HepG2 (cell line): ENCODE measurements around the gene DUSP15. TPM values are rescaled to one million over a fixed set of nuclear protein-coding genes. Genes with fewer than 3 reads are reported as not detected.

Source experiments
- ATAC-seq: fragments of 200-7000 bp; cut with Tn5 transposase; 3 replicates; pipeline ENCODE4 v1.9.1; 2020; ENCODE audit warnings: mild to moderate bottlenecking, moderate library complexity
- BruUV-seq: library from RNA; stranded (reverse); fragments of 400-500 nt; replicated peaks from 2 replicates; lab custom pipeline; 2021; lab: Mats Ljungman, UMichigan
- CTCF ChIA-PET: fragments of 300-600 bp; formaldehyde crosslinking; extraction: SDS; loops from one replicate; lab custom pipeline; 2021; ENCODE audit warnings: low total read pairs, inconsistent platforms, low intra/inter-chr PET ratio; lab: Yijun Ruan, JAX
- POLR2A ChIA-PET: fragments of 350-600 bp; sonication (Branson Sonifier 250); formaldehyde crosslinking; loops from one replicate; lab custom pipeline; 2020; ENCODE audit warnings: antibody characterized with exemption, inconsistent platforms; lab: Yijun Ruan, JAX
- DNase-seq: peaks from one replicate; pipeline ENCODE4 v3.0.0-alpha.2; 2015; ENCODE audit warnings: low spot score
- FAIRE-seq: peaks from 3 replicates; lab custom pipeline; 2011; peaks lifted over from hg19 to GRCh38; lab: Jason Lieb, UNC
- H2AFZ ChIP-seq: one replicate; pipeline ENCODE4 v1.6.1; 2011; ENCODE audit warnings: low read length, inconsistent platforms
- H3K27ac ChIP-seq: fragments of 300-600 bp; 3 replicates; pipeline ENCODE4 v1.8.0; 2011; ENCODE audit warnings: mixed run types, mild to moderate bottlenecking, mixed read lengths, low read length, inconsistent platforms; ENCODE audit not compliant: insufficient read depth; ENCODE audit errors: extremely low read length
- H3K27me3 ChIP-seq, 2 experiments: fragments of 200-600 bp in 1 of 2; 2 replicates in 1 of 2; 3 replicates in 1 of 2; pipeline versions ENCODE4 v1.6.0 to v1.8.0; 2011; ENCODE audit warnings: low read length in 2 of 2, mild to moderate bottlenecking in 2 of 2, moderate library complexity in 2 of 2, inconsistent platforms in 1 of 2; ENCODE audit not compliant: insufficient read depth in 2 of 2, control insufficient read depth in 1 of 2
- H3K36me3 ChIP-seq, 2 experiments: fragments of 200-600 bp in 1 of 2; replicated peaks in 1 of 2; 2 replicates in 1 of 2; 3 replicates in 1 of 2; pipeline versions ENCODE4 v1.5.1 to v1.8.0; 2011; ENCODE audit warnings: low read length in 2 of 2, inconsistent platforms in 1 of 2; ENCODE audit not compliant: insufficient read depth in 2 of 2, control insufficient read depth in 1 of 2
- H3K4me1 ChIP-seq: 2 replicates; pipeline ENCODE4 v1.5.1; 2012; ENCODE audit warnings: low read length, inconsistent platforms; ENCODE audit not compliant: insufficient read depth
- H3K4me2 ChIP-seq: 2 replicates; pipeline ENCODE4 v1.6.0; 2011; ENCODE audit warnings: low read depth, low read length, inconsistent platforms
- H3K4me3 ChIP-seq, 3 experiments: fragments of 200-600 bp in 1 of 3; sonication (generic), shearing (Covaris generic) in 1 of 3; replicated peaks in 1 of 3; 2 replicates each; pipeline ENCODE4 v1.5.1; 2011 to 2016; ENCODE audit warnings: low read length in 3 of 3, inconsistent platforms in 2 of 3, low read depth in 2 of 3, mild to moderate bottlenecking in 2 of 3, control low read depth in 1 of 3, mixed read lengths in 1 of 3; ENCODE audit not compliant: insufficient read depth in 1 of 3
- H3K79me2 ChIP-seq: one replicate; pipeline ENCODE4 v1.6.1; 2011; ENCODE audit warnings: low read length, inconsistent platforms; ENCODE audit not compliant: insufficient read depth
- H3K9ac ChIP-seq: 2 replicates; pipeline ENCODE4 v1.6.0; 2011; ENCODE audit warnings: mild to moderate bottlenecking, low read depth, low read length, inconsistent platforms; ENCODE audit not compliant: insufficient read depth
- H3K9me3 ChIP-seq: 2 replicates; pipeline ENCODE4 v1.5.1; 2012; ENCODE audit warnings: mild to moderate bottlenecking, low read length
- H4K20me1 ChIP-seq: 2 replicates; pipeline ENCODE4 v1.6.0; 2011; ENCODE audit warnings: inconsistent platforms, mild to moderate bottlenecking, low read length, moderate library complexity; ENCODE audit not compliant: insufficient read depth
- CCDC6 ChIP-seq: sonication (generic); formaldehyde crosslinking; IDR thresholded peaks from 2 replicates; pipeline ENCODE4 v1.8.1; 2022; ENCODE audit warnings: mild to moderate bottlenecking, missing genetic modification reagents, moderate library complexity
- FOXP4 ChIP-seq: sonication (generic); formaldehyde crosslinking; IDR thresholded peaks from 2 replicates; pipeline ENCODE4 v1.4.0; 2020; ENCODE audit warnings: missing genetic modification reagents
- HMGXB3 ChIP-seq: sonication (generic); formaldehyde crosslinking; IDR thresholded peaks from 2 replicates; pipeline ENCODE4 v1.4.0; 2020; ENCODE audit warnings: missing genetic modification reagents, borderline replicate concordance
- MXI1 ChIP-seq: IDR thresholded peaks from 3 replicates; pipeline ENCODE4 v1.6.1; 2012; ENCODE audit warnings: low read depth, low read length, inconsistent platforms, borderline replicate concordance
- NCOA2 ChIP-seq: sonication (generic); formaldehyde crosslinking; IDR thresholded peaks from 2 replicates; pipeline ENCODE4 v1.8.0; 2022; ENCODE audit warnings: inconsistent platforms
- RBM39 ChIP-seq: fragments of 200-400 bp; formaldehyde crosslinking; IDR thresholded peaks from one replicate; pipeline ENCODE4 v1.6.1; 2018; ENCODE audit warnings: antibody characterized with exemption, mild to moderate bottlenecking, low read depth, low read length; ENCODE audit not compliant: poor library complexity, severe bottlenecking
- SMAD9 ChIP-seq: sonication (generic); formaldehyde crosslinking; IDR thresholded peaks from 2 replicates; pipeline ENCODE4 v1.5.1; 2020; ENCODE audit warnings: mild to moderate bottlenecking, missing genetic modification reagents
- TEF ChIP-seq: sonication (generic); formaldehyde crosslinking; IDR thresholded peaks from 2 replicates; pipeline ENCODE4 v1.5.0; 2020; ENCODE audit warnings: missing genetic modification reagents
- ZBTB2 ChIP-seq: sonication (generic); formaldehyde crosslinking; IDR thresholded peaks from 2 replicates; pipeline ENCODE4 v1.8.0; 2022; ENCODE audit warnings: low read depth, missing genetic modification reagents
- ZBTB34 ChIP-seq: sonication (generic); formaldehyde crosslinking; IDR thresholded peaks from 2 replicates; pipeline ENCODE4 v1.8.0; 2022; ENCODE audit warnings: mild to moderate bottlenecking, missing genetic modification reagents
- ZFP62 ChIP-seq: sonication (generic); formaldehyde crosslinking; IDR thresholded peaks from 2 replicates; pipeline ENCODE4 v1.4.0; 2020; ENCODE audit warnings: missing genetic modification reagents
- ZNF17 ChIP-seq: sonication (generic); formaldehyde crosslinking; IDR thresholded peaks from 2 replicates; pipeline ENCODE4 v1.5.0; 2020; ENCODE audit warnings: mild to moderate bottlenecking, missing genetic modification reagents
- ZNF605 ChIP-seq: sonication (generic); formaldehyde crosslinking; IDR thresholded peaks from 2 replicates; pipeline ENCODE4 v1.8.0; 2022; ENCODE audit warnings: mild to moderate bottlenecking, missing genetic modification reagents
- ZNF777 ChIP-seq: sonication (generic); formaldehyde crosslinking; IDR thresholded peaks from 2 replicates; pipeline ENCODE4 v1.4.0; 2020; ENCODE audit warnings: missing genetic modification reagents
- WGBS: methylation state at CpG from one replicate; pipeline ENCODE4 v1.1.6; 2017; ENCODE audit warnings: low lambda C conversion rate; 5-methylcytosine and 5-hydroxymethylcytosine counted together
- in situ Hi-C: cut with HindIII; loops from 2 replicates; pipeline ENCODE4 v1.10.0; 2017; ENCODE audit warnings: low pct_unique_long_range_greater_than_20kb; ENCODE audit not compliant: extremely low pct_ligation_motif_present
- intact Hi-C: fragments of 100-400 bp; cut with micrococcal nuclease; formaldehyde crosslinking; loops from one replicate; pipeline ENCODE4 v1.10.0; 2022; ENCODE audit not compliant: unreplicated experiment
- polyA plus RNA-seq, 8 experiments: library from polyadenylated mRNA; depleted of rRNA in 3 of 8; stranded (reverse) in 7 of 8; unstranded in 1 of 8; fragments of >200 nt; fragmentation: Illumina TruSeq in 4 of 8; extraction: Trizol in 4 of 8; gene quantifications; 2 replicates each; pipeline versions ENCODE4 v1.2.1 to v1.2.3, GENCODE V29; 2011 to 2016; ENCODE audit warnings: low read depth in 4 of 8, missing spikeins in 1 of 8, mixed read lengths in 1 of 8; ENCODE audit not compliant: insufficient read depth in 1 of 8
- total RNA-seq, 5 experiments: library from RNA; depleted of rRNA; stranded (reverse); fragments of >200 nt; fragmentation: Illumina TruSeq; extraction: Trizol; gene quantifications; 2 replicates each; pipeline ENCODE4 v1.2.3, GENCODE V29; 2016; ENCODE audit warnings: low read depth in 1 of 5

The DUSP15 gene
- total and polyA plus RNA-seq, 2 of the 13 experiments (the other 11 are each of a cell fraction or from before 2014, with no cell fraction given) = 0.17 to 0.93 TPM

GRCh38 chr20:31829731-31830130 is 40.6 kb downstream of the DUSP15 start:
- H3K36me3 ChIP-seq = no peaks in the 10 kb centered on the region
- ATAC-seq (no peak), FAIRE-seq (no peak), DNase-seq (no peak)
- no peak overlapping the region for H3K9ac ChIP-seq
- intact Hi-C loops (loop anchor here (10.0 kb wide), 1 partner anchor 125 kb away; the partner anchor contains the start of gene PDRG1), in situ Hi-C loops (loop anchor here (10.0 kb wide), 1 partner anchor 265 kb away; no protein-coding TSS in a partner anchor)
- H3K27me3 ChIP-seq = peaks cover 12 to 32% of the 10 kb centered on the region in 2 experiments
- no peak overlapping the region for H3K27ac ChIP-seq
- no peak overlapping the region for H3K4me3 ChIP-seq
- CTCF ChIA-PET = no interaction called here
- no TSS peak for BruUV-seq
- POLR2A ChIA-PET = no interaction called here
- no peak overlapping the region for H3K4me2 ChIP-seq
- WGBS = 55% methylated on average over 6 of the region's 6 CpGs
- no peaks in the 10 kb centered on the region for H3K9me3 ChIP-seq
- no peaks in the 10 kb centered on the region for H3K79me2 ChIP-seq
- no peaks in the 10 kb centered on the region for H4K20me1 ChIP-seq
- H2AFZ ChIP-seq = no peak overlapping the region
- peaks cover 14% of the 10 kb centered on the region; the same call in 1 of the 2 replicates for H3K4me1 ChIP-seq
- TF ChIP-seq FOXP4 (CRISPR knock-in tag) = no peak
- TF ChIP-seq ZNF17 (CRISPR knock-in tag) = no peak
- no peak for TF ChIP-seq CCDC6 (CRISPR knock-in tag)
- TF ChIP-seq NCOA2 = no peak
- TF ChIP-seq ZFP62 (CRISPR knock-in tag) = no peak
- TF ChIP-seq ZBTB2 (CRISPR knock-in tag) = no peak
- no peak for TF ChIP-seq RBM39
- TF ChIP-seq ZNF605 (CRISPR knock-in tag) = no peak
- TF ChIP-seq HMGXB3 = no peak
- TF ChIP-seq TEF (CRISPR knock-in tag) = no peak
- no peak for TF ChIP-seq ZNF777 (CRISPR knock-in tag)
- TF ChIP-seq MXI1 = no peak
- no peak for TF ChIP-seq ZBTB34
- TF ChIP-seq SMAD9 (CRISPR knock-in tag) = no peak
